Activated CD4-positive, alpha-beta T cell treated with anti-CD3 and anti-CD28 coated beads, Interleukin-2, amount 50 U/mL, for 1 hour (primary cell): ENCODE results near the gene RAB11FIP2.
"Not testable (repeated sequence)": the region's sequence is repeated elsewhere in the genome, so short reads cannot be mapped to it uniquely, and the experiment has no call there.

Experiments
- DNase-seq: peaks from one replicate; pipeline ENCODE4 v3.0.0-alpha.2; 2020

The RAB11FIP2 gene, protein sequence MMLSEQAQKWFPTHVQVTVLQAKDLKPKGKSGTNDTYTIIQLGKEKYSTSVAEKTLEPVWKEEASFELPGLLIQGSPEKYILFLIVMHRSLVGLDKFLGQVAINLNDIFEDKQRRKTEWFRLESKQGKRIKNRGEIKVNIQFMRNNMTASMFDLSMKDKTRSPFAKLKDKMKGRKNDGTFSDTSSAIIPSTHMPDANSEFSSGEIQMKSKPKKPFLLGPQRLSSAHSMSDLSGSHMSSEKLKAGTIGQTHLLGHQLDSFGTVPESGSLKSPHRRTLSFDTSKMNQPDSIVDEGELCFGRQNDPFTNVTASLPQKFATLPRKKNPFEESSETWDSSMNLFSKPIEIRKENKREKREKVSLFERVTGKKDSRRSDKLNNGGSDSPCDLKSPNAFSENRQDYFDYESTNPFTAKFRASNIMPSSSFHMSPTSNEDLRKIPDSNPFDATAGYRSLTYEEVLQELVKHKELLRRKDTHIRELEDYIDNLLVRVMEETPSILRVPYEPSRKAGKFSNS

DNA sequence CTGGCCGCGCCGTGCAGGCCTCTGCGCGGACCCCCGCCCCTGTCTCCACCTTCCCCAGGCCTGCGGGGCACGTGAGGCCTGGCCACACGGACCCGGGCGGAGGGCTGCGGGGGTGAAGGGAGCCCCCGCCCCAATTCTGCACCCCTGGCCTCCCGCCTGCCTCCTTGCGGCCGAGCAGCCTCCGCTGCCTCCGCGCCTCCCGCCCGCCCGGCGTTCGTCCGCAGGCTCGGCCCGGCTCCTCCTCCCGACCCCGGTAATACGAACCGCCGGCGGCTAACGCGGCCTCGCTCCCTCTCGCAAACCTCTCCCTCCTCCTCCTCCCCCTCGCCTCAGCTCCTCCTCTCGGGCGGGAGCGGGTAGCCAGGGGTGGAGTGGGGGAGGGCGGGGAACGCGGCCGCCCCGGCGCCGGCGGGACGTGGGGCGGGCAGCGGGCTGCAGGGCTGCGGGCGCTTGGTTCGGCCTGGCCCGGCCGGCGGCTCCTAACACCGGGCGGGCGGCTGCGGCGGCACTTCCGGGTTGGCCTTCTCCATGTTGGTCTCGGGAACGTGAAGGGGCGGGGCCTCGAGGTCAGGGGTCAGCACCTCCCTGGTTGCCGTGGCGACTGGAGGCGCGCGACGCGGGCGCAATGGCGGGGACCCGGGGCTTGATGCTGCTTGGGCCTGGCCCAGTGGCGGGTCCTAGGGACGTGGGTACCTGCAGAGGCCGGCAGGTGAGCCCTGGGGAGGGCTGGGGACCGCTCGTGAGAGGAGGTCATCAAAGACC lies at the start of gene RAB11FIP2:
TSS of gene RAB11FIP2 (minus strand) at position 547 of the 762 bp plus-strand sequence. CDS start 778 bp downstream, outside the sequence.
- peak; percentile 96 for DNase-seq

GRCh38 chr10:118096022-118096421 lies 49.3 kb upstream of the RAB11FIP2 start:
- no peak for DNase-seq

- DNase-seq, result no peak
These were observed 45.5 kb upstream of the RAB11FIP2 start for GRCh38 chr10:118092209-118092608.

GRCh38 chr10:118080817-118081216 lies 34.1 kb upstream of the RAB11FIP2 start:
- DNase-seq, result no peak

DNA sequence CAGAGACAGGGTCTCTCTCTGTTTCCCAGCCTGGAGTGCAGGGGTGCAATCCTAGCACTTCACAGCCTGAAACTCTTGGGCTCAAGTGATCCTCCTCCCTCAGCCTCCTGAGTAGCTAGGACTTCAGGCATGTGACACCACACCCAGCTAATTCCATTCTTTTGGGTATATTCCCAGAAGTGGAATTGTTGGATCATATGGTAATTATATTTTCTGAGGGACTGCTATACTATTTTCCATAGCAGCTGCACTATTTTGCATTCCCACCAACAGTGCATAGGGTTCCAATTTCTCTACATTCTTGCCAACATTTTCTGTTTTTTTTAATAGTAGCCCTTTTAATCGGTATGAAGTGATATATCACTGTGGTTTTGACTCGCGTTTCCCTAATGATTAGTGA lies 30.0 kb upstream of the RAB11FIP2 start:
- DNase-seq, result no peak

DNA sequence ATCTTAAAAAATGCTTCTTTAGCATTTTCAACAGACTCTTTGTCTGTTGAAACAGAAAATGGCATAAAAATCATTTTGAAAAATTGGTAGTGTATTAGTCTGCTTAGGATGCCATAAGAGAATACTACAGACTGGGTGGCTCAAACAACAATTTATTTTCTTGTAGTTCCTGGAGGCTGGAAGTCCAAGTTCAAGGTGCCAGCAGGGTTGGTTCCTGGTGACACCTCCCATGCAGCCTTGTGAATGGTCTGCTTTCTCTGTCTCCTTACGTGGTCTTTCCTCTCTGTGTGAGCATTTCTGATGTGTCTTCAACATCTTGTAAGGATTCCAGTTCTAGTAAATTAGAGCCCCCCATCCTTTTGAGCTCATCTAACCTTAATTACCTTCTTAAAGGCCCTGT lies 26.1 kb upstream of the RAB11FIP2 start:
- no peak for DNase-seq

DNA sequence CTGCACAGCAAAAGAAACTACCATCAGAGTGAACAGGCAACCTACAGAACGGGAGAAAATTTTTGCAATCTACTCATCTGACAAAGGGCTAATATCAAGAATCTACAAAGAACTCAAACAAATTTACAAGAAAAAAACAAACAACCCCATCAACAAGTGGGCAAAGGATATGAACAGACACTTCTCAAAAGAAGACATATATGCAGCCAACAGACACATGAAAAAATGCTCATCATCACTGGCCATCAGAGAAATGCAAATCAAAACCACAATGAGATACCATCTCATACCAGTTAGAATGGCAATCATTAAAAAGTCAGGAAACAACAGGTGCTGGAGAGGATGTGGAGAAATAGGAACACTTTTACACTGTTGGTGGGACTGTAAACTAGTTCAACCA lies 20.6 kb upstream of the RAB11FIP2 start:
- not testable (repeated sequence) for DNase-seq

DNA sequence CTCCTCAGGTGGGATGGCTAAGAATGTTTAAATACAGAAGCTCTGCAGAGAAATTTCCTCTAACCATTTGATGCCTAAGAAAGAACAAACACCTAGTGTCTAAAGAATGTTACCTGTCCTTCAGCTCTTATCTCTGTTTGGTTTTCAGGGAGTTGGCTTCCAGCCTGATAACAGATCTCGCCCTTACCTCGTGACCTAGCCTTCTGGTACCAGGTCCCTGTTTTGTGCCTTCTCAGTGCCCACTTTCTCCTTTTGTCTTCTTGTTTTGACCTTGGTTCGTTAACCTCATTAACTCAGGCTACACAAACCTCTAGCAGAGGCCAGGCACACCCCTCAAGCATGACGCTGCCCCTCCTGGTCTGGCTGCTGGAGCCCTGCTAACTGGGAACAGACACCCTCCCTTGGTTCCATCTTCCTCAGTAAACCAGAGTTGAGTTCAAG lies 16.1 kb upstream of the RAB11FIP2 start:
- DNase-seq, result no peak

- DNase-seq, result no peak
These were observed 11.6 kb upstream of the RAB11FIP2 start for GRCh38 chr10:118058371-118058770.

GRCh38 chr10:118057361-118057760 lies 10.6 kb upstream of the RAB11FIP2 start:
- DNase-seq, result no peak

DNA sequence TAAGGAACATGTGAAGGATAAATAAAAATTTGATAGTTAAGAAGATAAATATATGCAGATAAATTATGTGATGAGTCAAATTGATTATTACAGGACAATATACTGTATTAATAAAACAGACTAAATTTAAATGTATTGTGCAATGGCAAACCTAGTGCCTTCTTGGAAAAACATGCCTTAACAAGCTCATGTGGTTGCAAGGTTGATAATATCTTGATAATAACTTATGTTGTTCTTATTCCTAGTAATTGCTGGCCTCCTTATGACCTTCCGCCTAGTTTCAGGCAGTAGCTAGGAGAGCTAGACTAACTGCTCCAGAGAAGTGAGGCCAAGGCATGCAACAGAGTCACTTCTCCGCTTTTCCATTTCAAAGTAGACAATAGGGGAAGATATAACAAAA lies 7.6 kb upstream of the RAB11FIP2 start:
- DNase-seq, result no peak

- no peak for DNase-seq
These were observed 6.1 kb upstream of the RAB11FIP2 start for GRCh38 chr10:118052816-118053215.

DNA sequence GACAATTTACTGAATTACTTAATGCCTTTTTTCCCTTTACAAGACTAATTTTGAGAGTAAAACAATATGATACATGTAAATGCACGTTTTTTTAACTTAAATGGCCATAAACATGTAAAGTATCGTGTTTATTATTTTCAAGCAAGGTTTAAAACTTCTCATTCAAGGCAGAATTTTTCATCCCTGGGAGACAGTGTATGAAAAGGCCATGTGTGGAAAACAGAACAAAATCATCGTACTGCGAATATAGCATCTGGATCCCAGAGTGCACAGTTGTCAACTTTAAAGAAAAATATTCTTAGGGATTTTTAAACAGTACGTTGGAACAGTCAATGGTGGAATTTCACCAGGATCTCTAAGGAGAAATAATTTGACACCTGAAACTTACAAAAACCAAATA lies 1.1 kb upstream of the RAB11FIP2 start:
- no peak for DNase-seq

- no peak for DNase-seq
These were observed 497 bp upstream of the RAB11FIP2 start for GRCh38 chr10:118047157-118047719.

DNA sequence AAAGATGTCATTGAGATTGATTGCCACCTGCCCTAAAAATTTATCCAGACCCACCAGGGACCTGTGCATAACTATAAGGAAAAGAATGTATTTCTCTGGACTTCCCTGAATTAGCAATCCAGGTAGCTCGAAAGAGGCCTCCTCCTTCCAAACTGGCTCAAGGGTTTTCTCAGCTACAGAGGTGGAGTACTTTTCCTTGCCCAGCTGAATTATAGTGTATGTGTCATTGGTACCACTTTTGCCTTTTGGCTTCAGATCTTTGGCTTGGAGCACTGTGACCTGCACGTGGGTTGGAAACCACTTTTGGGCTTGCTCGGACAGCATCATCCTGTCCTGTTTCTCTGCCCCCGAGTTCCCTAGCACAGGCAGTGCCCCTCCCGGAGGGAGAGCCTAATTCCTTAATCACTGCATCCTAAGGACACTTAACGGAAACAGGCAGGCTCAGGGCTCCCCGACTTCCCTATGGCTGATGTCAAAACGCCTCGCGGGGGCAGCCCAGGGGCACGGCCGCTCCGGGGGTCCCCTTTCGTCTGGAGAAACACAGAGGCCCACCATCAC lies 825 bp downstream of the RAB11FIP2 start:
- DNase-seq, result peak; percentile 14

GRCh38 chr10:118045158-118045836 lies 1.4 kb downstream of the RAB11FIP2 start:
- DNase-seq, result no peak

GRCh38 chr10:118042827-118043242 lies 3.9 kb downstream of the RAB11FIP2 start:
- no peak for DNase-seq

DNA sequence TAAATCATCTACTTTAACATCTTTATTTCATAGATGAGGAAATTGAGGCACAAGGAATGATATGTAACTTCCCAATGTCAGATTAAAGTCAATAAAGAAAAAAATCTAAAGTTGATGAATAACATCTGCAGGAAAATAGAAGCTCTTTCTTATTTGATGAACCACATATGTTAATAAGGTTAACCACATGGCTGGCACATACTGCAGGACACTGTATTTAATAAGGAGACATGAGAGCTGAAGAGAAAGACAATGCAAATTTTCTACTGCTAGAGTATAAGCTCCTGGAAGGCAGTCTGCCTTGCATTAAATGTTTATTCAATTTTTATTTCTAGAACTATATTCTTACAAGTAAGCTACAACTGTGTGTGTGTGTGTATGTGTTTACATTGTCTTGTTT lies 4.4 kb downstream of the RAB11FIP2 start:
- no peak for DNase-seq

GRCh38 chr10:118041316-118041715 lies 5.4 kb downstream of the RAB11FIP2 start:
- DNase-seq, result no peak

- no peak for DNase-seq
These were observed 10.4 kb downstream of the RAB11FIP2 start for GRCh38 chr10:118036281-118036875.

GRCh38 chr10:118035354-118036005 lies 11.3 kb downstream of the RAB11FIP2 start:
- no peak for DNase-seq
